Measurements from ENCODE around the gene PLEKHB2. TPM values are rescaled to one million over a fixed set of nuclear protein-coding genes. Genes with fewer than 3 reads are reported as not detected.
A peak's percentile ranks its signal among the peaks of the same experiment; 100 is the strongest.

The PLEKHB2 gene
- total RNA-seq, 1 experiment from 2014 or later = 55.9 TPM

GRCh38 chr2:131155208-131155855 lies 50.2 kb downstream of the PLEKHB2 start:
- Histone ChIP-seq H4K8ac (replicated peaks; ENCODE audit: insufficient read length, low read depth, low read length) (no peak overlapping the region), H3K18ac (ENCODE audit: insufficient read length, low read depth, low read length) (no peak overlapping the region), H3K27ac (ENCODE audit: insufficient read length, low read depth, low read length) (no peak overlapping the region), H3T11ph (ENCODE audit: low read length) (no peak overlapping the region), H2BK12ac (ENCODE audit: insufficient read length, low read depth, low read length) (no peak overlapping the region), H3K9ac (ENCODE audit: extremely low read depth, insufficient read length, low read length) (no peak overlapping the region), H4K5ac (ENCODE audit: insufficient read length, low read depth, low read length) (no peak overlapping the region), H3K9me3 (ENCODE audit: control insufficient read depth, low read depth, low read length) (no peaks in the 10 kb centered on the region), H2AFZ (ENCODE audit: low read length) (no peak overlapping the region), H3K4me2 (ENCODE audit: insufficient read depth, insufficient read length, low read length) (no peak overlapping the region), H3K23ac (ENCODE audit: insufficient read length, low read depth, low read length) (no peak overlapping the region), H3K14ac (ENCODE audit: insufficient read depth, low read length) (no peak overlapping the region; the same call in 1 of the 2 replicates), H4K91ac (ENCODE audit: insufficient read length, low read depth, low read length) (no peak overlapping the region), H3K56ac (ENCODE audit: insufficient read length, low read depth, low read length) (no peak overlapping the region), H3K79me2 (ENCODE audit: insufficient read depth, low read length) (no peaks in the 10 kb centered on the region), H2BK120ac (ENCODE audit: low read depth, low read length, poor library complexity, severe bottlenecking) (no peak overlapping the region), H3K4ac (ENCODE audit: low read depth, low read length) (no peak overlapping the region), H4K20me1 (ENCODE audit: control insufficient read depth, insufficient read depth, insufficient read length) (no peaks in the 10 kb centered on the region), H2BK15ac (ENCODE audit: low read depth, low read length) (no peak overlapping the region), H3K27me3 (ENCODE audit: insufficient read depth, low read length) (no peaks in the 10 kb centered on the region), H2AK5ac (ENCODE audit: insufficient read length, low read length) (no peak overlapping the region), H3K79me1 (ENCODE audit: insufficient read depth, low read depth, low read length, poor library complexity, severe bottlenecking) (no peaks in the 10 kb centered on the region), H3K23me2 (ENCODE audit: insufficient read length, low read depth, low read length, poor library complexity, severe bottlenecking) (no peaks in the 10 kb centered on the region), H2BK5ac (ENCODE audit: insufficient read length, low read length) (no peak overlapping the region), H2BK20ac (ENCODE audit: low read depth, low read length, poor library complexity, severe bottlenecking) (no peak overlapping the region), H3K4me1 (ENCODE audit: insufficient read depth, low read length) (no peaks in the 10 kb centered on the region)
- DNase-seq = no peak
- Mint-ChIP-seq H3K27me3 (ENCODE audit: low read depth) (no peaks in the 10 kb centered on the region), H3K4me1 (peaks cover 17 to 21% of the 10 kb centered on the region in 2 experiments), H3K27ac (0 out of 7 replicates have a peak overlapping the region, but pooled peaks of 1 of the 3 experiments have one; percentile 27), H3K9me3 (no peaks in the 10 kb centered on the region; a peak in 1 of 5 replicates), H3K4me3 (no peak overlapping the region), H3K36me3 (ENCODE audit: insufficient read depth in 1 of 3, low read depth in 3 of 3) (peaks cover 3 to 5% (median 4%) of the 10 kb centered on the region in 3 experiments; a peak in 4 of 7 replicates)
- no peak for TF ChIP-seq CTCF (conservative IDR thresholded peaks at IDR 0.05)
- no CpG with 5 or more reads among the region's 46 CpGs for whole genome bisulfite sequencing (ENCODE audit: extremely low coverage, insufficient read length, low lambda C conversion rate)
